HepG2 (cell line): ENCODE results near the gene TP73. TPM values are rescaled to one million over a fixed set of nuclear protein-coding genes. Genes with fewer than 3 reads are reported as not detected.

Source experiments
- ATAC-seq: fragments of 200-7000 bp; cut with Tn5 transposase; 3 replicates; pipeline ENCODE4 v1.9.1; 2020; ENCODE audit warnings: mild to moderate bottlenecking, moderate library complexity
- BruUV-seq: library from RNA; stranded (reverse); fragments of 400-500 nt; replicated peaks from 2 replicates; lab custom pipeline; 2021; lab: Mats Ljungman, UMichigan
- CTCF ChIA-PET: fragments of 300-600 bp; formaldehyde crosslinking; extraction: SDS; loops from one replicate; lab custom pipeline; 2021; ENCODE audit warnings: low total read pairs, inconsistent platforms, low intra/inter-chr PET ratio; lab: Yijun Ruan, JAX
- POLR2A ChIA-PET: fragments of 350-600 bp; sonication (Branson Sonifier 250); formaldehyde crosslinking; loops from one replicate; lab custom pipeline; 2020; ENCODE audit warnings: antibody characterized with exemption, inconsistent platforms; lab: Yijun Ruan, JAX
- DNase-seq: peaks from one replicate; pipeline ENCODE4 v3.0.0-alpha.2; 2015; ENCODE audit warnings: low spot score
- FAIRE-seq: peaks from 3 replicates; lab custom pipeline; 2011; peaks lifted over from hg19 to GRCh38; lab: Jason Lieb, UNC
- H2AFZ ChIP-seq: one replicate; pipeline ENCODE4 v1.6.1; 2011; ENCODE audit warnings: low read length, inconsistent platforms
- H3K27ac ChIP-seq: fragments of 300-600 bp; 3 replicates; pipeline ENCODE4 v1.8.0; 2011; ENCODE audit warnings: mixed run types, mild to moderate bottlenecking, mixed read lengths, low read length, inconsistent platforms; ENCODE audit not compliant: insufficient read depth; ENCODE audit errors: extremely low read length
- H3K27me3 ChIP-seq, 2 experiments: fragments of 200-600 bp in 1 of 2; 2 replicates in 1 of 2; 3 replicates in 1 of 2; pipeline versions ENCODE4 v1.6.0 to v1.8.0; 2011; ENCODE audit warnings: low read length in 2 of 2, mild to moderate bottlenecking in 2 of 2, moderate library complexity in 2 of 2, inconsistent platforms in 1 of 2; ENCODE audit not compliant: insufficient read depth in 2 of 2, control insufficient read depth in 1 of 2
- H3K36me3 ChIP-seq, 2 experiments: fragments of 200-600 bp in 1 of 2; replicated peaks in 1 of 2; 2 replicates in 1 of 2; 3 replicates in 1 of 2; pipeline versions ENCODE4 v1.5.1 to v1.8.0; 2011; ENCODE audit warnings: low read length in 2 of 2, inconsistent platforms in 1 of 2; ENCODE audit not compliant: insufficient read depth in 2 of 2, control insufficient read depth in 1 of 2
- H3K4me1 ChIP-seq: 2 replicates; pipeline ENCODE4 v1.5.1; 2012; ENCODE audit warnings: low read length, inconsistent platforms; ENCODE audit not compliant: insufficient read depth
- H3K4me2 ChIP-seq: 2 replicates; pipeline ENCODE4 v1.6.0; 2011; ENCODE audit warnings: low read depth, low read length, inconsistent platforms
- H3K4me3 ChIP-seq, 3 experiments: fragments of 200-600 bp in 1 of 3; sonication (generic), shearing (Covaris generic) in 1 of 3; replicated peaks in 1 of 3; 2 replicates each; pipeline ENCODE4 v1.5.1; 2011 to 2016; ENCODE audit warnings: low read length in 3 of 3, inconsistent platforms in 2 of 3, low read depth in 2 of 3, mild to moderate bottlenecking in 2 of 3, control low read depth in 1 of 3, mixed read lengths in 1 of 3; ENCODE audit not compliant: insufficient read depth in 1 of 3
- H3K79me2 ChIP-seq: one replicate; pipeline ENCODE4 v1.6.1; 2011; ENCODE audit warnings: low read length, inconsistent platforms; ENCODE audit not compliant: insufficient read depth
- H3K9ac ChIP-seq: 2 replicates; pipeline ENCODE4 v1.6.0; 2011; ENCODE audit warnings: mild to moderate bottlenecking, low read depth, low read length, inconsistent platforms; ENCODE audit not compliant: insufficient read depth
- H3K9me3 ChIP-seq: 2 replicates; pipeline ENCODE4 v1.5.1; 2012; ENCODE audit warnings: mild to moderate bottlenecking, low read length
- H4K20me1 ChIP-seq: 2 replicates; pipeline ENCODE4 v1.6.0; 2011; ENCODE audit warnings: inconsistent platforms, mild to moderate bottlenecking, low read length, moderate library complexity; ENCODE audit not compliant: insufficient read depth
- AGO2 ChIP-seq: fragments of 200-400 bp; formaldehyde crosslinking; optimal IDR thresholded peaks from 2 replicates; pipeline ENCODE3; 2017; ENCODE audit warnings: mild to moderate bottlenecking, low read depth, low read length, moderate library complexity
- AKAP8 ChIP-seq: sonication (generic); formaldehyde crosslinking; IDR thresholded peaks from 2 replicates; pipeline ENCODE4 v1.5.1; 2020; ENCODE audit warnings: mild to moderate bottlenecking, missing genetic modification reagents
- CEBPB ChIP-seq: IDR thresholded peaks from 2 replicates; pipeline ENCODE4 v1.6.1; 2011; ENCODE audit warnings: low read depth, low read length, improper control_type of control experiment, borderline replicate concordance
- NFKB2 ChIP-seq: sonication (generic); formaldehyde crosslinking; IDR thresholded peaks from 2 replicates; pipeline ENCODE4 v1.4.0; 2020; ENCODE audit warnings: missing genetic modification reagents, borderline replicate concordance
- NPAS2 ChIP-seq: sonication (generic); formaldehyde crosslinking; IDR thresholded peaks from 2 replicates; pipeline ENCODE4 v1.8.0; 2022; ENCODE audit warnings: mild to moderate bottlenecking, missing genetic modification reagents, borderline replicate concordance
- POGZ ChIP-seq: sonication (generic); formaldehyde crosslinking; IDR thresholded peaks from 2 replicates; pipeline ENCODE4 v1.4.0; 2020; ENCODE audit warnings: mild to moderate bottlenecking, missing genetic modification reagents
- ZNF879 ChIP-seq: sonication (generic); formaldehyde crosslinking; IDR thresholded peaks from 2 replicates; pipeline ENCODE4 v1.8.1; 2023; ENCODE audit warnings: missing genetic modification reagents
- WGBS: methylation state at CpG from one replicate; pipeline ENCODE4 v1.1.6; 2017; ENCODE audit warnings: low lambda C conversion rate; 5-methylcytosine and 5-hydroxymethylcytosine counted together
- in situ Hi-C: cut with HindIII; loops from 2 replicates; pipeline ENCODE4 v1.10.0; 2017; ENCODE audit warnings: low pct_unique_long_range_greater_than_20kb; ENCODE audit not compliant: extremely low pct_ligation_motif_present
- intact Hi-C: fragments of 100-400 bp; cut with micrococcal nuclease; formaldehyde crosslinking; loops from one replicate; pipeline ENCODE4 v1.10.0; 2022; ENCODE audit not compliant: unreplicated experiment
- polyA plus RNA-seq, 8 experiments: library from polyadenylated mRNA; depleted of rRNA in 3 of 8; stranded (reverse) in 7 of 8; unstranded in 1 of 8; fragments of >200 nt; fragmentation: Illumina TruSeq in 4 of 8; extraction: Trizol in 4 of 8; gene quantifications; 2 replicates each; pipeline versions ENCODE4 v1.2.1 to v1.2.3, GENCODE V29; 2011 to 2016; ENCODE audit warnings: low read depth in 4 of 8, missing spikeins in 1 of 8, mixed read lengths in 1 of 8; ENCODE audit not compliant: insufficient read depth in 1 of 8
- total RNA-seq, 5 experiments: library from RNA; depleted of rRNA; stranded (reverse); fragments of >200 nt; fragmentation: Illumina TruSeq; extraction: Trizol; gene quantifications; 2 replicates each; pipeline ENCODE4 v1.2.3, GENCODE V29; 2016; ENCODE audit warnings: low read depth in 1 of 5
- TF ChIP-seq, protein P1 (sequence below): sonication (generic); formaldehyde crosslinking; IDR thresholded peaks from 2 replicates; pipeline ENCODE4 v1.4.0; 2020; ENCODE audit warnings: mild to moderate bottlenecking, missing genetic modification reagents

The TP73 gene
- total and polyA plus RNA-seq, 2 of the 13 experiments (the other 11 are each of a cell fraction or from before 2014, with no cell fraction given): 0.49 to 1.1 TPM

DNA sequence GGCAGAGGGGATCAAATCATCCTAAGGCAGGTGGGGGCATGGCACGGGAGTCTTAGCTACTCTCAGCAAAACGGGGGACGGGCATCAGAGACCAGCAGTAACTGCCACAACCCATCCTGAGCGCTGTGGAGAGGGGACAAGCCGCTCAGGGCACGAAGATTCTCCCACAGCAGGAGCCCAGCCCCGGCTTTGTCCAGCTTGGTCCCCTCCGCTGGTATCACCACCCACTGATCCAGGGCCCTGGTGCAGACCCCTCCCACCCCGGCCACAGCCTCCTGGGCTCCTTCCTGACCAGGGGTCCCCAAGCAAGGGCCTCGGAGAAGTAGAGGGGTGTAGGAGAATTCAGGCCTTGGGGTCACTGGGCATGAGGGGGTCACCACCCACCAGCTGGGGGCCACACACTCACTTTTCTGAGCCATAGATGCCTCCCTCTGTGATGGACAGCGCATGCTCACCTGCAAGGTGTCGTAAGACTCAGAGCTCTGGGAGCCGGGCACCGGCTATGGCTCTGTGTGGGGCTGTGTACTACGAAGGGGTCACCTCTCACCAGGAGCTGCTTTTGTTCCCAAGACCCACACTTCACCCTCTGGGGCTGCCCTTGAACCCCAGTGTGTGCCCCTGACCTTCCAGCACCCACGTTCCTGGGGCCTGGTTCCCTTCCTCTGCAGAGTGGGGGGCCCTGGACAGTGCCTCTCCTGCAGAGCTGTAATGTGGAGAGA is 117.9 kb downstream of the TP73 start:
- BruUV-seq: no TSS peak
- peaks cover 18% of the 10 kb centered on the region for H3K79me2 ChIP-seq
- CTCF ChIA-PET: no interaction called here

More for the DNA sequence above, 117.9 kb downstream of the TP73 start:
- DNase-seq (no peak), ATAC-seq (no peak), FAIRE-seq (no peak)
- peaks cover 0 to 8% of the 10 kb centered on the region in 2 experiments; a peak in 2 of 5 replicates for H3K27me3 ChIP-seq
- WGBS: 86% methylated on average over 9 of the region's 16 CpGs
- TF ChIP-seq AKAP8 (CRISPR knock-in tag) (peak; percentile 27; the same call in 1 of the 2 replicates), AGO2 (peak; percentile 63), ZNF879 (CRISPR knock-in tag) (no peak), POGZ (no peak), NFKB2 (no peak), CEBPB (peak; percentile 3; the same call in 1 of the 2 replicates), NPAS2 (CRISPR knock-in tag) (no peak)
- TF ChIP-seq, protein P1, sequence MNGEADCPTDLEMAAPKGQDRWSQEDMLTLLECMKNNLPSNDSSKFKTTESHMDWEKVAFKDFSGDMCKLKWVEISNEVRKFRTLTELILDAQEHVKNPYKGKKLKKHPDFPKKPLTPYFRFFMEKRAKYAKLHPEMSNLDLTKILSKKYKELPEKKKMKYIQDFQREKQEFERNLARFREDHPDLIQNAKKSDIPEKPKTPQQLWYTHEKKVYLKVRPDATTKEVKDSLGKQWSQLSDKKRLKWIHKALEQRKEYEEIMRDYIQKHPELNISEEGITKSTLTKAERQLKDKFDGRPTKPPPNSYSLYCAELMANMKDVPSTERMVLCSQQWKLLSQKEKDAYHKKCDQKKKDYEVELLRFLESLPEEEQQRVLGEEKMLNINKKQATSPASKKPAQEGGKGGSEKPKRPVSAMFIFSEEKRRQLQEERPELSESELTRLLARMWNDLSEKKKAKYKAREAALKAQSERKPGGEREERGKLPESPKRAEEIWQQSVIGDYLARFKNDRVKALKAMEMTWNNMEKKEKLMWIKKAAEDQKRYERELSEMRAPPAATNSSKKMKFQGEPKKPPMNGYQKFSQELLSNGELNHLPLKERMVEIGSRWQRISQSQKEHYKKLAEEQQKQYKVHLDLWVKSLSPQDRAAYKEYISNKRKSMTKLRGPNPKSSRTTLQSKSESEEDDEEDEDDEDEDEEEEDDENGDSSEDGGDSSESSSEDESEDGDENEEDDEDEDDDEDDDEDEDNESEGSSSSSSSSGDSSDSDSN (CRISPR knock-in tag): no peak
- H4K20me1 ChIP-seq: no peaks in the 10 kb centered on the region
- no peak overlapping the region for H3K9ac ChIP-seq
- H2AFZ ChIP-seq: no peak overlapping the region
- H3K4me2 ChIP-seq: peak overlapping the region; percentile 92
- H3K9me3 ChIP-seq: no peaks in the 10 kb centered on the region
- H3K4me1 ChIP-seq: peaks cover 55% of the 10 kb centered on the region
- H3K4me3 ChIP-seq: peak overlapping the region in 1 of 3 experiments; percentile 81; a peak in 2 of 6 replicates
- in situ Hi-C loops (no loop called here), intact Hi-C loops (loop anchor here (10.0 kb wide), 1 partner anchor 135 kb away; the partner anchor contains the start of gene C1orf174)
- H3K36me3 ChIP-seq: no peaks in the 10 kb centered on the region
- no peak overlapping the region for H3K27ac ChIP-seq
- POLR2A ChIA-PET: interaction anchor here (1.2 to 2.0 kb wide), 2 partner anchors 15 to 26 kb away, joined by 3 to 15 read pairs; partner anchors contain the start of gene LRRC47
